Right lobe of liver (tissue), 4 donors: ENCODE data around the gene ADAM30.

ENCODE experiments used
- CTCF ChIP-seq, 4 donors: fragments of 200-600 bp in 3 of 4; fragments of 450-650 bp in 1 of 4; IDR thresholded peaks; one replicate each; pipeline versions ENCODE4 v1.5.1 to v1.8.0; 2016 to 2022; ENCODE audit warnings: antibody characterized with exemption in 4 of 4, mild to moderate bottlenecking in 2 of 4
- POLR2A ChIP-seq: fragments of 450-650 bp; IDR thresholded peaks from one replicate; pipeline ENCODE4 v1.6.1; 2017; ENCODE audit warnings: antibody characterized with exemption, mild to moderate bottlenecking
- donor health status: DM: no; HTN: no; CAD: no.
- donor health status: DM: no; HTN: no; CAD: no.
- donor health status: DM: no; HTN: yes; CAD: no.

- TF ChIP-seq CTCF (IDR thresholded peaks at IDR 0.05) (no peak), POLR2A (no peak)
Observed at GRCh38 chr1:119906927-119907652, 10.8 kb upstream of the ADAM30 start.
